ENCODE results near the gene FBXL19. TPM values are rescaled to one million over a fixed set of nuclear protein-coding genes. Genes with fewer than 3 reads are reported as not detected.
A peak's percentile ranks its signal among the peaks of the same experiment; 100 is the strongest.

FBXL19 gene
- total and polyA plus RNA-seq, 9 of the 15 experiments (the other 6 are each of a cell fraction or from before 2014, with no cell fraction given), result 0.13 to 48.0 (median 13.5) TPM; not detected in 1

DNA sequence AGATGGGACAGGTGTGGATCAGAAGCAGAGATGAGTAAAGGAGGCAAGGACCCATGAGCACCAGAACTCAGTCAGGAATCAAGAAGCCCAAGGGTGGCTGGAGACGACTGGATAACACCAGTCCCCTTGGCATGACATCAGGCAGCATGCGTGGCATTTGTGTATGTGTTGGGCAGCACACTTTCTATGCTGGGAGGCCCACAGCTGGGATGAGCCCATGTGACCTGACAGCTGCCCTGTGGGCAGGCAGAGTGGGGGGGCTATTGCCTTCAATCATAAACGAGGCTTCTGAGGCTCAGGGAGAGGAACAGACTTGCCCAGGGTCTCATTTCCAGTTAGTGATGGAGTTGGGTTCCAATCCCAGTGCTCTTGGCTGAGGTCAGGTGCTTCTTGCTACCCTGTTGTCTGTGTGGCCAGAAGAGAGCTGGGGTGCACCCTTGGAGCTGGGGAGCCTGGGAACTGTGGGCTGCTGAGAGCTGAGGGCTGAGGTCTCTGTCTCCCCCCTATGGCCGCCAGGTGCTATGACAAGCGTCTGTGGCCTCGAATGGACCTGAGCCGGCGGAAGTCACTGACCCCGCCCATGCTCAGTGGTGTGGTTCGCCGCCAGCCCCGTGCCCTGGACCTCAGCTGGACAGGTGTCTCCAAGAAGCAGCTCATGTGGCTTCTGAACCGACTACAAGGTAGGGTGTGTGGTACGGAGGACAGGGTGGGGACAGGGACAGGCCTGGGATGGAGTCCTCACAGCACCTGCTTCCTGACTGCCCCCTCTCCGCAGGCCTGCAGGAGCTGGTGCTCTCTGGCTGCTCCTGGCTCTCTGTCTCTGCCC is 18.4 kb downstream of the FBXL19 start (continued):
- TF ChIP-seq CTCF (IDR thresholded peaks at IDR 0.05 in 2 of 3, conservative IDR thresholded peaks at IDR 0.05 in 1 of 3; ENCODE audit: insufficient read depth in 2 of 3, low read depth in 1 of 3, low read length in 3 of 3) (peak; percentile 93 to 98 (median 95)), RFX5 (IDR thresholded peaks at IDR 0.05; ENCODE audit: low read depth, low read length) (no peak), ZNF165 (CRISPR knock-in tag; IDR thresholded peaks at IDR 0.05; ENCODE audit: borderline replicate concordance) (no peak), BDP1 (IDR thresholded peaks at IDR 0.05; ENCODE audit: insufficient read depth, insufficient read length) (no peak), JUND (IDR thresholded peaks at IDR 0.05; ENCODE audit: borderline replicate concordance, low read depth, low read length) (peak; percentile 67), JUND (tag; IDR thresholded peaks at IDR 0.05; ENCODE audit: borderline replicate concordance, low read depth, low read length) (peak; percentile 21; the same call in 1 of the 3 replicates), TBL1XR1 (IDR thresholded peaks at IDR 0.05; ENCODE audit: low read length in 2 of 2) (no peak), NR1H2 (CRISPR knock-in tag; IDR thresholded peaks at IDR 0.05) (no peak), ZNF280A (IDR thresholded peaks at IDR 0.05; ENCODE audit: low read depth, partially characterized antibody) (no peak), ZNF76 (CRISPR knock-in tag; IDR thresholded peaks at IDR 0.05; ENCODE audit: borderline replicate concordance) (no peak), SMARCA4 (IDR thresholded peaks at IDR 0.05) (no peak), CC2D1A (IDR thresholded peaks at IDR 0.05) (peak; percentile 77; the same call in 1 of the 2 replicates), PPARD (CRISPR knock-in tag; IDR thresholded peaks at IDR 0.05) (no peak), ZNF695 (CRISPR knock-in tag; IDR thresholded peaks at IDR 0.05) (no peak), HDGF (IDR thresholded peaks at IDR 0.05) (0 out of 2 replicates have a peak, but pooled peaks have one; percentile 84), E2F6 (IDR thresholded peaks at IDR 0.05; ENCODE audit: borderline replicate concordance in 1 of 2, extremely low read depth in 1 of 2, insufficient read depth in 1 of 2, insufficient read length in 1 of 2, low read depth in 1 of 2, low read length in 1 of 2, poor library complexity in 1 of 2, severe bottlenecking in 1 of 2) (peak in 1 of 2 experiments; percentile 49), TOE1 (IDR thresholded peaks at IDR 0.05; ENCODE audit: borderline replicate concordance) (peak; percentile 43; the same call in 1 of the 2 replicates), TOE1 (CRISPR knock-in tag; IDR thresholded peaks at IDR 0.05; ENCODE audit: borderline replicate concordance, low read depth) (no peak)
- TF ChIP-seq, protein P1, sequence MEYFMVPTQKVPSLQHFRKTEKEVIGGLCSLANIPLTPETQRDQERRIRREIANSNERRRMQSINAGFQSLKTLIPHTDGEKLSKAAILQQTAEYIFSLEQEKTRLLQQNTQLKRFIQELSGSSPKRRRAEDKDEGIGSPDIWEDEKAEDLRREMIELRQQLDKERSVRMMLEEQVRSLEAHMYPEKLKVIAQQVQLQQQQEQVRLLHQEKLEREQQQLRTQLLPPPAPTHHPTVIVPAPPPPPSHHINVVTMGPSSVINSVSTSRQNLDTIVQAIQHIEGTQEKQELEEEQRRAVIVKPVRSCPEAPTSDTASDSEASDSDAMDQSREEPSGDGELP (CRISPR knock-in tag; IDR thresholded peaks at IDR 0.05; ENCODE audit: borderline replicate concordance), result peak; percentile 85
- TF ChIP-seq, protein P2, sequence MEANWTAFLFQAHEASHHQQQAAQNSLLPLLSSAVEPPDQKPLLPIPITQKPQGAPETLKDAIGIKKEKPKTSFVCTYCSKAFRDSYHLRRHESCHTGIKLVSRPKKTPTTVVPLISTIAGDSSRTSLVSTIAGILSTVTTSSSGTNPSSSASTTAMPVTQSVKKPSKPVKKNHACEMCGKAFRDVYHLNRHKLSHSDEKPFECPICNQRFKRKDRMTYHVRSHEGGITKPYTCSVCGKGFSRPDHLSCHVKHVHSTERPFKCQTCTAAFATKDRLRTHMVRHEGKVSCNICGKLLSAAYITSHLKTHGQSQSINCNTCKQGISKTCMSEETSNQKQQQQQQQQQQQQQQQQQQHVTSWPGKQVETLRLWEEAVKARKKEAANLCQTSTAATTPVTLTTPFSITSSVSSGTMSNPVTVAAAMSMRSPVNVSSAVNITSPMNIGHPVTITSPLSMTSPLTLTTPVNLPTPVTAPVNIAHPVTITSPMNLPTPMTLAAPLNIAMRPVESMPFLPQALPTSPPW (CRISPR knock-in tag; IDR thresholded peaks at IDR 0.05), result peak; percentile 74

Measured in K562 (cell line).